MCF 10A (cell line): Measurements from ENCODE around the gene IL16. TPM values are rescaled to one million over a fixed set of nuclear protein-coding genes. Genes with fewer than 3 reads are reported as not detected.

ENCODE experiments used
- BruUV-seq: library from RNA; stranded (reverse); fragments of 400-500 nt; replicated peaks from 2 replicates; lab custom pipeline; 2021; lab: Mats Ljungman, UMichigan
- CTCF ChIA-PET: fragments of 300-600 bp; sonication (Branson Sonifier 250); formaldehyde crosslinking; extraction: SDS; loops from one replicate; lab custom pipeline; 2021; ENCODE audit warnings: antibody characterized with exemption, inconsistent platforms; lab: Yijun Ruan, JAX
- POLR2A ChIA-PET: fragments of 300-600, 350-650 bp; sonication (Branson Sonifier 250); formaldehyde crosslinking; extraction: SDS; loops from one replicate; lab custom pipeline; 2020; ENCODE audit warnings: antibody characterized with exemption, inconsistent platforms; lab: Yijun Ruan, JAX
- DNase-seq: peaks from one replicate; pipeline ENCODE4 v3.0.0-alpha.2; 2018; ENCODE audit not compliant: unreplicated experiment
- H3K27ac Mint-ChIP-seq: one replicate; pipeline ENCODE4 v1.8.0; 2022; ENCODE audit warnings: mild to moderate bottlenecking, low read depth, mixed read lengths; ENCODE audit not compliant: unreplicated experiment
- H3K27me3 Mint-ChIP-seq: one replicate; pipeline ENCODE4 v1.8.0; 2022; ENCODE audit warnings: mixed read lengths; ENCODE audit not compliant: insufficient read depth, unreplicated experiment
- H3K36me3 Mint-ChIP-seq: one replicate; pipeline ENCODE4 v1.8.0; 2022; ENCODE audit warnings: mild to moderate bottlenecking, moderate library complexity, mixed read lengths; ENCODE audit not compliant: insufficient read depth, unreplicated experiment
- H3K4me1 Mint-ChIP-seq: one replicate; pipeline ENCODE4 v1.8.0; 2022; ENCODE audit warnings: mixed read lengths; ENCODE audit not compliant: insufficient read depth, unreplicated experiment
- H3K4me3 Mint-ChIP-seq: one replicate; pipeline ENCODE4 v1.8.0; 2022; ENCODE audit warnings: mild to moderate bottlenecking, moderate library complexity, mixed read lengths; ENCODE audit not compliant: unreplicated experiment
- H3K9me3 Mint-ChIP-seq: one replicate; pipeline ENCODE4 v1.8.0; 2022; ENCODE audit warnings: mixed read lengths; ENCODE audit not compliant: unreplicated experiment
- intact Hi-C: fragments of 100-400 bp; cut with micrococcal nuclease; formaldehyde crosslinking; loops from 2 replicates; pipeline ENCODE4 v1.14.1; 2022
- total RNA-seq: library from RNA; stranded (reverse); gene quantifications from 2 replicates; pipeline ENCODE4 v1.2.3, GENCODE V29; 2022
- TF ChIP-seq, protein P1 (sequence below): fragments of 200-600 bp; IDR thresholded peaks from one replicate; pipeline ENCODE4 v1.8.0; 2022; ENCODE audit warnings: antibody characterized with exemption, mild to moderate bottlenecking; ENCODE audit not compliant: unreplicated experiment

The IL16 gene
- total RNA-seq, 1 experiment from 2014 or later = 0.72 TPM

DNA sequence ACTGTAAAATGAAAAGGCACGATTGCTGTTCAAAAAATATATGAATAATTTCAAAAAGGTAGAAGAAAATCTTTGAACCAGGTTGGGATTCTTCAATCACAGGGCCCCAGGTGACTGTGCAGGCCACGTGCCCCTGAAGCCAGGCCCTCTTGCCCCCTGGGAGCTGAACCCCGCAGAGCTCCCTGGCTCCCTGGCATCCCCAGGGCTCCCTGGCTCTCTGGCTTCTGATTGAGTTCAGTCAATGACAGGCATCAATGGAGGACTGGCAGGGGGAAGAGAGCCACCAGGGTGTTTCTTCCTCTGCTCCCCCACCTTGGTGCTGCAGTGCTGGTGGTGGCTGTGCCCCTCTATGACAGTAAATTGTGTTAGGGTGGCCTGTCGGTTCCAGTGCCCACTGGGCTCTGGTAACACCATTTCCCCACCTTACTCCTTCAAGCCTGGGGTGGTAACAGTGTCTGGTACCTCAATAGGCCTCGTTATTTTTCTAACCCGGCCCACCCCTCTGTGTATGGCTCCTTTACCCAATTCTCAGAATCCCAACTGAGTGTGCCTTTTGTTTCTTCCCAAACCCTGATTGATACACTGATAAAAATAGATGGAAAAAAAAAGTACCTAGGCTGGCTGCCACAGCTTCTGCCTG is 64.6 kb downstream of the IL16 start:
- Mint-ChIP-seq H3K27ac (no peak overlapping the region), H3K4me3 (no peak overlapping the region), H3K36me3 (no peaks in the 10 kb centered on the region), H3K9me3 (no peaks in the 10 kb centered on the region), H3K4me1 (peaks cover 25% of the 10 kb centered on the region), H3K27me3 (no peaks in the 10 kb centered on the region)
- BruUV-seq = no TSS peak
- intact Hi-C loops = no loop called here
- ChIA-PET CTCF (interaction anchor here (1.2 to 6.7 kb wide), 5 partner anchors 11 to 157 kb away, joined by 3 to 75 read pairs (median 10); no protein-coding TSS in a partner anchor), POLR2A (no interaction called here)
- DNase-seq = no peak
- TF ChIP-seq, protein P1, sequence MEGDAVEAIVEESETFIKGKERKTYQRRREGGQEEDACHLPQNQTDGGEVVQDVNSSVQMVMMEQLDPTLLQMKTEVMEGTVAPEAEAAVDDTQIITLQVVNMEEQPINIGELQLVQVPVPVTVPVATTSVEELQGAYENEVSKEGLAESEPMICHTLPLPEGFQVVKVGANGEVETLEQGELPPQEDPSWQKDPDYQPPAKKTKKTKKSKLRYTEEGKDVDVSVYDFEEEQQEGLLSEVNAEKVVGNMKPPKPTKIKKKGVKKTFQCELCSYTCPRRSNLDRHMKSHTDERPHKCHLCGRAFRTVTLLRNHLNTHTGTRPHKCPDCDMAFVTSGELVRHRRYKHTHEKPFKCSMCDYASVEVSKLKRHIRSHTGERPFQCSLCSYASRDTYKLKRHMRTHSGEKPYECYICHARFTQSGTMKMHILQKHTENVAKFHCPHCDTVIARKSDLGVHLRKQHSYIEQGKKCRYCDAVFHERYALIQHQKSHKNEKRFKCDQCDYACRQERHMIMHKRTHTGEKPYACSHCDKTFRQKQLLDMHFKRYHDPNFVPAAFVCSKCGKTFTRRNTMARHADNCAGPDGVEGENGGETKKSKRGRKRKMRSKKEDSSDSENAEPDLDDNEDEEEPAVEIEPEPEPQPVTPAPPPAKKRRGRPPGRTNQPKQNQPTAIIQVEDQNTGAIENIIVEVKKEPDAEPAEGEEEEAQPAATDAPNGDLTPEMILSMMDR = no peak

DNA sequence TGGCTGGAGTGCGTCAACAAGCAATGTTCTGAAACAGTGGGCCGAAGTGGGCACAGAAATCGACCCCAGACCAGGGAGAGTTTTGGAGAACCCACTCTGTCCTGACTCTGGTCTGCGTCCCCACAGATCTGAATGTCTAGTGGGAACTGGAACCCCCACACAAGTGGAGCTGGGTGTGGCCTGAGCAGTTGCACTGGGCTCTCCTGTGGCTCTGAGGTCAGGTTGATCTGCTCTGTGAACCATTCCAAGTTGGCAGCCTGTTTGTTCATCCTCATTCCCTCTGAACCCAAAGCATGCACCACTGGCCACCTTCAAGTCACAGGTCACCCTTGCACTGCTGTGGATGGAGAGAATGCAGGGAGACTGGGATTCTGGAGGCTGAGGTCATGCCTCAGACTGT is 66.8 kb downstream of the IL16 start:
- DNase-seq = no peak
- TF ChIP-seq, protein P1 = no peak
- no TSS peak for BruUV-seq
- H3K9me3 Mint-ChIP-seq = no peaks in the 10 kb centered on the region
- ChIA-PET CTCF (interaction anchor here (0.7 to 10.7 kb wide), 11 partner anchors 9 to 810 kb away, joined by 3 to 459 read pairs (median 5); no protein-coding TSS in a partner anchor), POLR2A (interaction anchor here (0.6 to 1.0 kb wide), 3 partner anchors 23 to 103 kb away, joined by 3 read pairs; no protein-coding TSS in a partner anchor)
- no peaks in the 10 kb centered on the region for H3K36me3 Mint-ChIP-seq
- peaks cover 14% of the 10 kb centered on the region for H3K4me1 Mint-ChIP-seq
- intact Hi-C loops = no loop called here
- no peak overlapping the region for H3K27ac Mint-ChIP-seq
- H3K4me3 Mint-ChIP-seq = no peak overlapping the region
- no peaks in the 10 kb centered on the region for H3K27me3 Mint-ChIP-seq

DNA sequence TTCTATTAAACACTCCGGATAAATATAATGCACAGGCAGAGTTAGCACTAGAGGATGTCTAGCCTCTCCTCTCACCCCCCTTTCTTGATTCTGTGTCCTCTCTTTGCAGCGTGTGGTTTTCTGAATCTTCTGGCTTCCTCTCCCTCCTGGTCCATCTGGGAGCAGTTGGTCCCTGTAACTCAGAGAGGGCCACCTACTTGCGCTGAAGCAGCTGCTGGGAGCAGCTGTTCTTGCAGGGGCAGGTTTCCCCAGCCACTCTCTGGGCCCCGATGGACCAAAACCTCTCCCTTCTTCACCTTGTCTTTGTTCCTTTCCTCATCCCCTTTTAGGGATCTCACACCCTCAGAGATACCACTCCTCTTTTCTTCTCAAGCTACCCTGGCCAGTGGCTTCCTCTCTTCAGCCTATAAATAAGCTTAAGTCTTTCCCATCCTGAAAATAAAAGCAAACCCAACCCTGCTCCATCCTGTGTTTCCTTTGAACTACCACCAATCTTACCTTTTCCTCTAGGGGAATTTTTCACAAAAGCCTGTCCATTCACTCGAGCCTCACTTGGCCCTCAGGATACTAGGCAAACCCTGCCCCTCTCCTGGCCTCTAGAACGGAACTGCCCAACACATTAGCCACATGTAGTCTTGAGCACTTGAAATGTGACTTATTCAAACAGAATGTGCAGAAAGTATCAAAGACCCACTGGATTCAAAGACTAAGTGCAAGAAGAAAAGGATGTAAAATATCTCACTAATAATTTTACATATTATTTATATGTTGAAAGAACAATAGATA is 67.6 kb downstream of the IL16 start:
- TF ChIP-seq, protein P1 = no peak
- CTCF ChIA-PET = interaction anchor here (1.2 to 10.7 kb wide), 8 partner anchors 10 to 809 kb away, joined by 5 to 459 read pairs (median 28); no protein-coding TSS in a partner anchor
- POLR2A ChIA-PET = no interaction called here
- intact Hi-C loops = no loop called here
- BruUV-seq = no TSS peak
- H3K9me3 Mint-ChIP-seq = no peaks in the 10 kb centered on the region
- H3K4me3 Mint-ChIP-seq = no peak overlapping the region
- no peak overlapping the region for H3K27ac Mint-ChIP-seq
- H3K4me1 Mint-ChIP-seq = peaks cover 11% of the 10 kb centered on the region
- DNase-seq = no peak
- no peaks in the 10 kb centered on the region for H3K27me3 Mint-ChIP-seq
- no peaks in the 10 kb centered on the region for H3K36me3 Mint-ChIP-seq
